ENCODE results near the gene AKR1A1.

Gene AKR1A1

GRCh38 chr1:45526135-45526644 lies 24.4 kb upstream of the AKR1A1 start:
- ChIA-PET CTCF (interaction anchor here (1.1 to 2.1 kb wide), 3 partner anchors 9 to 31 kb away, joined by 3 to 9 read pairs (median 3); no protein-coding TSS in a partner anchor), POLR2A (no interaction called here)
- DNase-seq (ENCODE audit: extremely low spot score) = no peak
- TF ChIP-seq CTCF (IDR thresholded peaks at IDR 0.05; ENCODE audit: control extremely low read depth, extremely low read depth, low read depth, missing control alignments) = no peak

GRCh38 chr1:45530632-45531135 lies 19.9 kb upstream of the AKR1A1 start:
- ChIA-PET POLR2A (interaction anchor here (9.1 kb wide), 1 partner anchor 9 kb away, joined by 59 read pairs; the partner anchor contains the start of gene PRDX1), CTCF (interaction anchor here (1.1 kb wide), 1 partner anchor 14 kb away, joined by 5 read pairs; no protein-coding TSS in a partner anchor)
- no peak for TF ChIP-seq CTCF (IDR thresholded peaks at IDR 0.05; ENCODE audit: control extremely low read depth, extremely low read depth, low read depth, missing control alignments)
- DNase-seq (ENCODE audit: extremely low spot score) = no peak

GRCh38 chr1:45531873-45532272 lies 18.8 kb upstream of the AKR1A1 start:
- no peak for TF ChIP-seq CTCF (IDR thresholded peaks at IDR 0.05; ENCODE audit: control extremely low read depth, extremely low read depth, low read depth, missing control alignments)
- POLR2A ChIA-PET = interaction anchor here (0.6 to 9.1 kb wide), 2 partner anchors 11 to 16 kb away, joined by 3 to 59 read pairs; partner anchors contain the start of gene PRDX1
- no peak for DNase-seq (ENCODE audit: extremely low spot score)
- CTCF ChIA-PET = interaction anchor here (1.3 to 1.6 kb wide), 3 partner anchors 13 to 38 kb away, joined by 3 to 4 read pairs (median 4); no protein-coding TSS in a partner anchor

- TF ChIP-seq CTCF (IDR thresholded peaks at IDR 0.05; ENCODE audit: control extremely low read depth, extremely low read depth, low read depth, missing control alignments) = no peak
- CTCF ChIA-PET = interaction anchor here (0.7 to 3.6 kb wide), 5 partner anchors 10 to 34 kb away, joined by 3 to 19 read pairs (median 7); no protein-coding TSS in a partner anchor
- DNase-seq (ENCODE audit: extremely low spot score) = no peak
- POLR2A ChIA-PET = interaction anchor here (9.1 kb wide), 1 partner anchor 15 kb away, joined by 59 read pairs; the partner anchor contains the start of gene PRDX1
Measured at GRCh38 chr1:45535988-45536766, 14.4 kb upstream of the AKR1A1 start.

- POLR2A ChIA-PET = interaction anchor here (9.1 kb wide), 1 partner anchor 16 kb away, joined by 59 read pairs; the partner anchor contains the start of gene PRDX1
- TF ChIP-seq CTCF (IDR thresholded peaks at IDR 0.05; ENCODE audit: control extremely low read depth, extremely low read depth, low read depth, missing control alignments) = no peak
- DNase-seq (ENCODE audit: extremely low spot score) = no peak
- CTCF ChIA-PET = interaction anchor here (0.7 to 3.6 kb wide), 5 partner anchors 10 to 33 kb away, joined by 3 to 19 read pairs (median 7); no protein-coding TSS in a partner anchor
Measured at GRCh38 chr1:45536886-45537285, 13.7 kb upstream of the AKR1A1 start.

GRCh38 chr1:45541193-45541592 lies 9.4 kb upstream of the AKR1A1 start:
- no peak for DNase-seq (ENCODE audit: extremely low spot score)
- ChIA-PET POLR2A (interaction anchor here (6.1 kb wide), 1 partner anchor 20 kb away, joined by 87 read pairs; the partner anchor contains the start of gene PRDX1), CTCF (interaction anchor here (1.0 to 1.9 kb wide), 2 partner anchors 10 to 48 kb away, joined by 4 to 7 read pairs; partner anchors contain the start of gene AKR1A1)
- no peak for TF ChIP-seq CTCF (IDR thresholded peaks at IDR 0.05; ENCODE audit: control extremely low read depth, extremely low read depth, low read depth, missing control alignments)
